Keratinocyte (primary cell): Measurements from ENCODE around the gene UBXN6. TPM values are rescaled to one million over a fixed set of nuclear protein-coding genes. Genes with fewer than 3 reads are reported as not detected.

Source experiments
- DNase-seq: peaks from one replicate; pipeline ENCODE4 v3.0.0-alpha.2; 2011; ENCODE audit warnings: low read depth, missing footprints, low spot score
- FAIRE-seq: peaks from 2 replicates; lab custom pipeline; 2011; peaks lifted over from hg19 to GRCh38; lab: Jason Lieb, UNC
- H2AFZ ChIP-seq: 2 replicates; pipeline ENCODE4 v1.6.0; 2012; ENCODE audit warnings: low read length, control low read depth, inconsistent platforms; ENCODE audit not compliant: control insufficient read depth
- H3K27ac ChIP-seq: 2 replicates; pipeline ENCODE4 v1.5.1; 2011; ENCODE audit warnings: low read length; ENCODE audit not compliant: control insufficient read depth, insufficient read depth
- H3K27me3 ChIP-seq: 3 replicates; pipeline ENCODE4 v1.6.0; 2011; ENCODE audit warnings: low read length; ENCODE audit not compliant: control insufficient read depth, insufficient read depth; ENCODE audit errors: extremely low read depth
- H3K36me3 ChIP-seq, 2 experiments: 2 replicates in 1 of 2; 3 replicates in 1 of 2; pipeline ENCODE4 v1.5.1; 2011; ENCODE audit warnings: low read length in 2 of 2, mild to moderate bottlenecking in 1 of 2; ENCODE audit not compliant: control insufficient read depth in 2 of 2, insufficient read depth in 2 of 2; ENCODE audit errors: extremely low read depth in 1 of 2
- H3K4me1 ChIP-seq: 3 replicates; pipeline ENCODE4 v1.5.1; 2011; ENCODE audit warnings: low read length; ENCODE audit not compliant: control insufficient read depth, insufficient read depth; ENCODE audit errors: extremely low read depth
- H3K4me2 ChIP-seq: 3 replicates; pipeline ENCODE4 v1.6.0; 2011; ENCODE audit warnings: low read depth, low read length; ENCODE audit not compliant: control insufficient read depth, insufficient read depth; ENCODE audit errors: extremely low read depth
- H3K4me3 ChIP-seq, 3 experiments: fragments of 200-600 bp in 1 of 3; sonication (generic) in 1 of 3; 2 replicates in 2 of 3; 3 replicates in 1 of 3; pipeline ENCODE4 v1.5.1; 2011 to 2016; ENCODE audit warnings: low read length in 3 of 3, mild to moderate bottlenecking in 3 of 3, control low read depth in 2 of 3, inconsistent platforms in 1 of 3, low read depth in 1 of 3, mixed read lengths in 1 of 3, mixed run types in 1 of 3, moderate library complexity in 1 of 3; ENCODE audit not compliant: control insufficient read depth in 2 of 3, insufficient read depth in 2 of 3; ENCODE audit errors: extremely low read depth in 1 of 3
- H3K79me2 ChIP-seq: 2 replicates; pipeline ENCODE4 v1.6.0; 2012; ENCODE audit warnings: low read length; ENCODE audit not compliant: control insufficient read depth, insufficient read depth
- H3K9ac ChIP-seq: 3 replicates; pipeline ENCODE4 v1.6.0; 2011; ENCODE audit warnings: low read length; ENCODE audit not compliant: control insufficient read depth, insufficient read depth; ENCODE audit errors: extremely low read depth
- H3K9me1 ChIP-seq: 3 replicates; pipeline ENCODE4 v1.6.0; 2011; ENCODE audit warnings: low read length; ENCODE audit not compliant: control insufficient read depth, insufficient read depth; ENCODE audit errors: extremely low read depth
- H3K9me3 ChIP-seq: 2 replicates; pipeline ENCODE4 v1.5.1; 2012; ENCODE audit warnings: low read depth, low read length; ENCODE audit not compliant: control insufficient read depth
- H4K20me1 ChIP-seq: 3 replicates; pipeline ENCODE4 v1.6.0; 2011; ENCODE audit warnings: low read length; ENCODE audit not compliant: control insufficient read depth, insufficient read depth; ENCODE audit errors: extremely low read depth
- EZH2 ChIP-seq: IDR thresholded peaks from one replicate; pipeline ENCODE4 v1.6.1; 2012; ENCODE audit warnings: inconsistent platforms, mild to moderate bottlenecking, low read length, moderate library complexity
- dilution Hi-C: fragments of 300-500 bp; cut with MboI; formaldehyde crosslinking; loops from one replicate; pipeline ENCODE4 v1.7.0; 2020; ENCODE audit warnings: low sequenced_read_pairs; ENCODE audit not compliant: extremely low pct_ligation_motif_present
- polyA plus RNA-seq, 5 experiments: library from polyadenylated mRNA; depleted of rRNA in 3 of 5; stranded (reverse) in 3 of 5; stranded (forward) in 1 of 5; unstranded in 1 of 5; fragments of >200 nt; gene quantifications; 1 replicate in 1 of 5; 2 replicates in 3 of 5; 3 replicates in 1 of 5; pipeline versions ENCODE4 v1.2.1 to v1.2.3, GENCODE V29; 2011 to 2012; ENCODE audit warnings: missing spikeins in 2 of 5, low read depth in 1 of 5, low replicate concordance in 1 of 5
- TF ChIP-seq, protein P1 (sequence below), 3 experiments: IDR thresholded peaks in 1 of 3; conservative IDR thresholded peaks in 1 of 3; optimal IDR thresholded peaks in 1 of 3; 2 replicates in 2 of 3; 3 replicates in 1 of 3; pipeline versions ENCODE3 to v1.5.1; 2011; ENCODE audit warnings: low read length in 3 of 3, mild to moderate bottlenecking in 3 of 3, moderate library complexity in 2 of 3, control low read depth in 1 of 3, inconsistent platforms in 1 of 3; ENCODE audit not compliant: insufficient read depth in 2 of 3; ENCODE audit errors: extremely low read depth in 1 of 3

Gene UBXN6
- polyA plus RNA-seq, 1 donor (not counting 4 experiments of a cell fraction or from before 2014, with no cell fraction given): 36.4 TPM

DNA sequence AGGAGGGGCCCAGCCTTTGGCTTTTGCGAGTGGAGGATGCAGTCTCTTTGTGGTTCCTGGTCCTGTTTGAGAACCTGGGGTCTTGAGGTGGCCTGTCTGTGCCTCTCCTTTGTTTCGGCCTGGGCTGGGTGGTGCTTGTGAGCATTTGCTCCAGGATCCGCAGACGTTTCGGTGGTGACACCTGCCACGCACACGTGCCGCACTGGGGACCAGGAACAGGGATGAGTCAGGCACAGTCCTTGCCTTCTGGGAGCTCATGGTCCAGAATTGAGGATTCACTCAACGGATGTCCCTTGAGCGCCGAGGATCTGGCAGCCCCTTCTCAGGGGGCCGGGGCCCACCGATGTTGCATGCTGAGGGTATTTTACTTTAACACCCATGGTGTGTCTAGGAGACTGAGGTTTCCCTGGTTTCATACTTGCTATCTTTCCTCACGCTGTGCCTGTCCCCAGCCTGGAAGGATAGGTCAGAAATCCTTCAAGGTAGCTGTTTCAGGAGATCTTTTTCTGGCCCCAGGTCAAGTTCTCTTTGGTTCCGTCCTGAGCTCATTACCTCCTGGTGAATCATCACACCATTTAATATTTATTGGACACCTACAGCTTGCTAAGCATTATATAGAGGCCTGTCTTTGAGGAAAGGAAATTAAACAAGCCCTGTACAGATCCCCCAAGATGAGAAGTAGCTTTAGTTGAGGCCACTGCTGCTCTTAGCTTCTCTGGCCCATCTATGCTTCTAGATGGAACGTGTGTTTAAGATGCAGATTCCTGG is 19.6 kb upstream of the UBXN6 start:
- TF ChIP-seq, protein P1, sequence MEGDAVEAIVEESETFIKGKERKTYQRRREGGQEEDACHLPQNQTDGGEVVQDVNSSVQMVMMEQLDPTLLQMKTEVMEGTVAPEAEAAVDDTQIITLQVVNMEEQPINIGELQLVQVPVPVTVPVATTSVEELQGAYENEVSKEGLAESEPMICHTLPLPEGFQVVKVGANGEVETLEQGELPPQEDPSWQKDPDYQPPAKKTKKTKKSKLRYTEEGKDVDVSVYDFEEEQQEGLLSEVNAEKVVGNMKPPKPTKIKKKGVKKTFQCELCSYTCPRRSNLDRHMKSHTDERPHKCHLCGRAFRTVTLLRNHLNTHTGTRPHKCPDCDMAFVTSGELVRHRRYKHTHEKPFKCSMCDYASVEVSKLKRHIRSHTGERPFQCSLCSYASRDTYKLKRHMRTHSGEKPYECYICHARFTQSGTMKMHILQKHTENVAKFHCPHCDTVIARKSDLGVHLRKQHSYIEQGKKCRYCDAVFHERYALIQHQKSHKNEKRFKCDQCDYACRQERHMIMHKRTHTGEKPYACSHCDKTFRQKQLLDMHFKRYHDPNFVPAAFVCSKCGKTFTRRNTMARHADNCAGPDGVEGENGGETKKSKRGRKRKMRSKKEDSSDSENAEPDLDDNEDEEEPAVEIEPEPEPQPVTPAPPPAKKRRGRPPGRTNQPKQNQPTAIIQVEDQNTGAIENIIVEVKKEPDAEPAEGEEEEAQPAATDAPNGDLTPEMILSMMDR (optimal IDR thresholded peaks at IDR 0.05 in 1 of 3, IDR thresholded peaks at IDR 0.05 in 1 of 3, conservative IDR thresholded peaks at IDR 0.05 in 1 of 3; ENCODE audit: extremely low read depth in 1 of 3, insufficient read depth in 2 of 3, low read length in 3 of 3): no peak
- no peak for TF ChIP-seq EZH2
- no peak for DNase-seq
- Histone ChIP-seq H3K9ac (no peak overlapping the region), H4K20me1 (no peaks in the 10 kb centered on the region), H3K79me2 (peaks cover 27% of the 10 kb centered on the region), H3K36me3 (peaks cover 6 to 19% of the 10 kb centered on the region in 2 experiments), H3K27me3 (no peaks in the 10 kb centered on the region), H3K9me1 (no peaks in the 10 kb centered on the region), H3K4me2 (no peak overlapping the region), H3K9me3 (no peaks in the 10 kb centered on the region), H3K27ac (no peak overlapping the region), H2AFZ (no peak overlapping the region), H3K4me3 (no peak overlapping the region), H3K4me1 (peaks cover 8% of the 10 kb centered on the region)
- dilution Hi-C loops: no loop called here
- FAIRE-seq: no peak

DNA sequence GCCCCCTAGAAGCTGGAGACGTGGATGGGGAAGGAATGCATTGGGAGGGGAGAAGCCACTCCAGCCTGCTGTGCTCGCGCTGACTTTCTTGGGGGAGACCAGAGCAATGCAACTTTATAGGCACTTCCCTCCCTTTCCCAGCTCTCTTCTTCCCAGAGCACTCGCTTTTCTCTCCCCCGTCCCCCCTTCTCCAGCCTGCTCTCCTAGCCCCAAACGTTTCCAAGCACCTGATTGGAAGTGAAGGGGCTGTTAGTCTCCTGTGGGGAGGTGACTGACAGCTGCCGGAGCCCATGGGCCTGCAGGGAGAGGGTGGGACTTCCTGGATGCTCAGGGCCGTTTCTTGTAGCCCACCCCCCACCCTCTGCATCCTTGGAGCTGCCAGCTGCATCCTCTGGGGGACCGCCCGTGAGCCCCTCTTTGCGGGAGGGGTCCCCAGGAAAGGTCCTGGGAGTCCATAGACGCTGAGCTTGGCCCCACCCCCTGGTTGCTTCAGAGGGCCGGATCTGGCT is 17.0 kb upstream of the UBXN6 start:
- Histone ChIP-seq H3K27ac (no peak overlapping the region), H3K4me3 (no peak overlapping the region)

More for the DNA sequence above, 17.0 kb upstream of the UBXN6 start:
- H3K9ac ChIP-seq: peak overlapping the region; percentile 3
- H3K4me2 ChIP-seq: peak overlapping the region; percentile 44
- H3K36me3 ChIP-seq: peaks cover 4 to 15% of the 10 kb centered on the region in 2 experiments
- no peaks in the 10 kb centered on the region for H3K27me3 ChIP-seq
- peaks cover 27% of the 10 kb centered on the region for H3K79me2 ChIP-seq
- H3K9me1 ChIP-seq: no peaks in the 10 kb centered on the region
- H4K20me1 ChIP-seq: no peaks in the 10 kb centered on the region
- no peak for TF ChIP-seq EZH2
- TF ChIP-seq, protein P1 (optimal IDR thresholded peaks at IDR 0.05 in 1 of 3, IDR thresholded peaks at IDR 0.05 in 1 of 3, conservative IDR thresholded peaks at IDR 0.05 in 1 of 3; ENCODE audit: extremely low read depth in 1 of 3, insufficient read depth in 2 of 3, low read length in 3 of 3): no peak
- FAIRE-seq (no peak), DNase-seq (no peak)
- H2AFZ ChIP-seq: no peak overlapping the region
- H3K4me1 ChIP-seq: peaks cover 8% of the 10 kb centered on the region
- no peaks in the 10 kb centered on the region for H3K9me3 ChIP-seq
- dilution Hi-C loops: no loop called here
